Measurements from ENCODE around the gene EXPH5.

Gene EXPH5

GRCh38 chr11:108538022-108538424 is 55.5 kb downstream of the EXPH5 start:
- Mint-ChIP-seq H3K27ac (no peak overlapping the region), H3K4me3 (no peak overlapping the region), H3K36me3 (ENCODE audit: low read depth) (no peaks in the 10 kb centered on the region), H3K9me3 (no peaks in the 10 kb centered on the region), H3K27me3 (no peaks in the 10 kb centered on the region), H3K4me1 (ENCODE audit: low read depth) (no peaks in the 10 kb centered on the region)
- intact Hi-C loops (cut with micrococcal nuclease), result no loop called here

- Mint-ChIP-seq H3K4me3 (no peak overlapping the region), H3K27ac (no peak overlapping the region), H3K36me3 (ENCODE audit: low read depth) (no peaks in the 10 kb centered on the region), H3K27me3 (no peaks in the 10 kb centered on the region), H3K9me3 (no peaks in the 10 kb centered on the region), H3K4me1 (ENCODE audit: low read depth) (no peaks in the 10 kb centered on the region)
- intact Hi-C loops (cut with micrococcal nuclease), result no loop called here
Measured at GRCh38 chr11:108536783-108537182, 56.8 kb downstream of the EXPH5 start.

- no peaks in the 10 kb centered on the region for H3K4me1 Mint-ChIP-seq (ENCODE audit: low read depth)
- H3K9me3 Mint-ChIP-seq, result no peaks in the 10 kb centered on the region
- H3K27me3 Mint-ChIP-seq, result no peaks in the 10 kb centered on the region
- H3K36me3 Mint-ChIP-seq (ENCODE audit: low read depth), result no peaks in the 10 kb centered on the region
- intact Hi-C loops (cut with micrococcal nuclease), result no loop called here
- no peak overlapping the region for H3K4me3 Mint-ChIP-seq
- no peak overlapping the region for H3K27ac Mint-ChIP-seq
Measured at GRCh38 chr11:108535384-108535955, 58.1 kb downstream of the EXPH5 start.

- Mint-ChIP-seq H3K9me3 (no peaks in the 10 kb centered on the region), H3K36me3 (ENCODE audit: low read depth) (no peaks in the 10 kb centered on the region), H3K4me1 (ENCODE audit: low read depth) (no peaks in the 10 kb centered on the region), H3K27me3 (no peaks in the 10 kb centered on the region), H3K4me3 (no peak overlapping the region), H3K27ac (no peak overlapping the region)
- intact Hi-C loops (cut with micrococcal nuclease), result no loop called here
Measured at GRCh38 chr11:108534274-108534882, 59.2 kb downstream of the EXPH5 start.

- no peaks in the 10 kb centered on the region for H3K36me3 Mint-ChIP-seq (ENCODE audit: low read depth)
- no peak overlapping the region for H3K4me3 Mint-ChIP-seq
- intact Hi-C loops (cut with micrococcal nuclease), result no loop called here
- no peaks in the 10 kb centered on the region for H3K27me3 Mint-ChIP-seq
- H3K27ac Mint-ChIP-seq, result no peak overlapping the region
- no peaks in the 10 kb centered on the region for H3K4me1 Mint-ChIP-seq (ENCODE audit: low read depth)
- no peaks in the 10 kb centered on the region for H3K9me3 Mint-ChIP-seq
Measured at GRCh38 chr11:108530426-108530825, 63.1 kb downstream of the EXPH5 start.

GRCh38 chr11:108527382-108527781 is 66.2 kb downstream of the EXPH5 start:
- Mint-ChIP-seq H3K36me3 (ENCODE audit: low read depth) (no peaks in the 10 kb centered on the region), H3K27me3 (no peaks in the 10 kb centered on the region), H3K4me3 (no peak overlapping the region), H3K4me1 (ENCODE audit: low read depth) (no peaks in the 10 kb centered on the region), H3K27ac (no peak overlapping the region), H3K9me3 (no peaks in the 10 kb centered on the region)
- intact Hi-C loops (cut with micrococcal nuclease), result no loop called here

- Mint-ChIP-seq H3K27ac (no peak overlapping the region), H3K36me3 (ENCODE audit: low read depth) (no peaks in the 10 kb centered on the region), H3K4me1 (ENCODE audit: low read depth) (no peaks in the 10 kb centered on the region), H3K27me3 (no peaks in the 10 kb centered on the region), H3K9me3 (no peaks in the 10 kb centered on the region), H3K4me3 (no peak overlapping the region)
- intact Hi-C loops (cut with micrococcal nuclease), result no loop called here
Measured at GRCh38 chr11:108525161-108525560, 68.4 kb downstream of the EXPH5 start.

GRCh38 chr11:108524422-108524821 is 69.1 kb downstream of the EXPH5 start:
- no peak overlapping the region for H3K4me3 Mint-ChIP-seq
- no peaks in the 10 kb centered on the region for H3K9me3 Mint-ChIP-seq
- intact Hi-C loops (cut with micrococcal nuclease), result no loop called here
- H3K27ac Mint-ChIP-seq, result no peak overlapping the region
- H3K27me3 Mint-ChIP-seq, result no peaks in the 10 kb centered on the region
- H3K4me1 Mint-ChIP-seq (ENCODE audit: low read depth), result no peaks in the 10 kb centered on the region
- H3K36me3 Mint-ChIP-seq (ENCODE audit: low read depth), result no peaks in the 10 kb centered on the region

GRCh38 chr11:108522318-108522717 is 71.2 kb downstream of the EXPH5 start:
- no peaks in the 10 kb centered on the region for H3K36me3 Mint-ChIP-seq (ENCODE audit: low read depth)
- H3K27me3 Mint-ChIP-seq, result no peaks in the 10 kb centered on the region
- no peaks in the 10 kb centered on the region for H3K9me3 Mint-ChIP-seq
- H3K4me3 Mint-ChIP-seq, result no peak overlapping the region
- intact Hi-C loops (cut with micrococcal nuclease), result no loop called here
- H3K27ac Mint-ChIP-seq, result no peak overlapping the region
- no peaks in the 10 kb centered on the region for H3K4me1 Mint-ChIP-seq (ENCODE audit: low read depth)

GRCh38 chr11:108518581-108518980 is 75.0 kb downstream of the EXPH5 start:
- intact Hi-C loops (cut with micrococcal nuclease), result no loop called here

GRCh38 chr11:108516125-108516524 is 77.4 kb downstream of the EXPH5 start:
- H3K4me1 Mint-ChIP-seq (ENCODE audit: low read depth), result no peaks in the 10 kb centered on the region
- intact Hi-C loops (cut with micrococcal nuclease), result no loop called here
- H3K9me3 Mint-ChIP-seq, result no peaks in the 10 kb centered on the region
- no peaks in the 10 kb centered on the region for H3K27me3 Mint-ChIP-seq
- no peaks in the 10 kb centered on the region for H3K36me3 Mint-ChIP-seq (ENCODE audit: low read depth)
- H3K27ac Mint-ChIP-seq, result no peak overlapping the region
- no peak overlapping the region for H3K4me3 Mint-ChIP-seq

More at GRCh38 chr11:108518581-108518980, 75.0 kb downstream of the EXPH5 start:
- no peak overlapping the region for H3K4me3 Mint-ChIP-seq
- no peaks in the 10 kb centered on the region for H3K36me3 Mint-ChIP-seq (ENCODE audit: low read depth)
- H3K4me1 Mint-ChIP-seq (ENCODE audit: low read depth), result no peaks in the 10 kb centered on the region
- no peaks in the 10 kb centered on the region for H3K9me3 Mint-ChIP-seq
- H3K27ac Mint-ChIP-seq, result no peak overlapping the region
- no peaks in the 10 kb centered on the region for H3K27me3 Mint-ChIP-seq

- Mint-ChIP-seq H3K4me1 (ENCODE audit: low read depth) (peaks cover 11% of the 10 kb centered on the region), H3K4me3 (no peak overlapping the region), H3K9me3 (no peaks in the 10 kb centered on the region), H3K36me3 (ENCODE audit: low read depth) (no peaks in the 10 kb centered on the region), H3K27me3 (peaks cover 3% of the 10 kb centered on the region), H3K27ac (no peak overlapping the region)
- intact Hi-C loops (cut with micrococcal nuclease), result no loop called here
Measured at GRCh38 chr11:108512708-108513107, 80.9 kb downstream of the EXPH5 start.

GRCh38 chr11:108511851-108512474 is 81.6 kb downstream of the EXPH5 start:
- intact Hi-C loops (cut with micrococcal nuclease), result no loop called here
- peaks cover 11% of the 10 kb centered on the region for H3K4me1 Mint-ChIP-seq (ENCODE audit: low read depth)
- no peaks in the 10 kb centered on the region for H3K9me3 Mint-ChIP-seq
- no peak overlapping the region for H3K27ac Mint-ChIP-seq
- H3K4me3 Mint-ChIP-seq, result no peak overlapping the region
- peaks cover 3% of the 10 kb centered on the region for H3K27me3 Mint-ChIP-seq
- no peaks in the 10 kb centered on the region for H3K36me3 Mint-ChIP-seq (ENCODE audit: low read depth)

GRCh38 chr11:108508653-108509593 is 84.6 kb downstream of the EXPH5 start:
- H3K36me3 Mint-ChIP-seq (ENCODE audit: low read depth), result no peaks in the 10 kb centered on the region
- no peaks in the 10 kb centered on the region for H3K9me3 Mint-ChIP-seq
- H3K27me3 Mint-ChIP-seq, result peaks cover 3% of the 10 kb centered on the region

More at GRCh38 chr11:108508653-108509593, 84.6 kb downstream of the EXPH5 start:
- Mint-ChIP-seq H3K4me3 (no peak overlapping the region), H3K4me1 (ENCODE audit: low read depth) (peaks cover 11% of the 10 kb centered on the region), H3K27ac (no peak overlapping the region)
- intact Hi-C loops (cut with micrococcal nuclease), result loop anchor here (10.0 kb wide), 1 partner anchor 136 kb away; no protein-coding TSS in a partner anchor
